T-helper 17 cell (primary cell): Measurements from ENCODE around the gene MYBPC3. TPM values are rescaled to one million over a fixed set of nuclear protein-coding genes. Genes with fewer than 3 reads are reported as not detected.

ENCODE experiments used
- ATAC-seq: fragments of 150-1000 bp; cut with Tn5 transposase; 2 replicates; pipeline ENCODE4 v1.10.0; 2021; ENCODE audit warnings: mild to moderate bottlenecking, moderate library complexity
- DNase-seq, 3 donors: peaks; one replicate each; pipeline versions ENCODE4 v3.0.0 to v3.0.0-alpha.2; 2020 to 2021
- H3K9me3 ChIP-seq: one replicate; pipeline ENCODE4 v1.7.0; 2013; ENCODE audit warnings: low read length, mild to moderate bottlenecking; ENCODE audit not compliant: control insufficient read depth, poor library complexity, severe bottlenecking
- H3K27ac Mint-ChIP-seq: one replicate; pipeline ENCODE4 v1.8.0; 2022; ENCODE audit warnings: mild to moderate bottlenecking, moderate library complexity, mixed read lengths
- H3K27me3 Mint-ChIP-seq: one replicate; pipeline ENCODE4 v1.8.0; 2022; ENCODE audit warnings: mixed read lengths
- H3K36me3 Mint-ChIP-seq: one replicate; pipeline ENCODE4 v1.8.0; 2022; ENCODE audit warnings: low read depth, mixed read lengths
- H3K4me1 Mint-ChIP-seq: one replicate; pipeline ENCODE4 v1.8.0; 2022; ENCODE audit warnings: mild to moderate bottlenecking, mixed read lengths
- H3K4me3 Mint-ChIP-seq: one replicate; pipeline ENCODE4 v1.8.0; 2022; ENCODE audit warnings: mild to moderate bottlenecking, moderate library complexity, mixed read lengths
- total RNA-seq, 4 donors: library from RNA in 2 of 4; stranded (reverse) in 2 of 4; gene quantifications; one replicate each; pipeline ENCODE4 v1.2.3 and lab custom pipeline; 2022 to 2026

The MYBPC3 gene
- total RNA-seq, 2 donors from 2014 or later = 0.10 TPM; not detected in 1

DNA sequence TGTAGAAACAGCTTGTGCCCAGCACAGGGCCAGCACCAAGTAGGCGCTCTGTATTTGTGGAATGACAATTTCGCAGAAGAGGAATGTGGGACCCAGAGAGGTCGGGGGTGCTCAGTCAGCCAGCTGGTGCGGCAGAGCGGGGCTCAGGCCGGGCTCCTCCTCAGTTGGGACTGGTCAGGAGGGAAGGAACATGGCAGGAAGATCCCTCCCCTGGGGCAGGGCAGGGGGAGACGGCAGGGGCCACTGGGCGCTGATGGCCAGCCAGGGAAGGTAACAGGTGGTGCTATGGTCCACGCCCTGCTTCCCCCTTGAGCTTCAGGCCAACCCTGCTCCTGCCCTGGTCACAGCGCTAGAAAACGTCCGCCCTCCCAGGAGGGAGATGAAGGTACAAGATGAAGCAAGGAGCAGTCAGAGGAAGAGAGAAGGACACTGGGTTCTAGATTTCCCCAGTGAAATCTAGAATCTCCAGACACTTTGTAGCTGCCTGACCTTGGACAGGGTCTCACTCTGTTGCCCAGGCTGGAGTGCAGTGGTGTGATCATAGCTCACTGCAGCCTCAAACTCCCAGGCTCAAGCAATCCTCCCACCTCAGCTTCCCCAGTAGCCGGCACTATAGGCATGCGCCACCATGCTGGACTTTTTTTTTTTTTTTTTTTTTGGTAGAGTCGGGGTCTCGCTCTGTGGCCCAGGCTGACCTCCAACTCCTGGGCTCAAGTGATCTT lies 39.4 kb upstream of the MYBPC3 start:
- ATAC-seq = no peak
- DNase-seq = no peak
- Mint-ChIP-seq H3K4me3 (no peak overlapping the region), H3K36me3 (no peaks in the 10 kb centered on the region), H3K4me1 (peaks cover 22% of the 10 kb centered on the region), H3K27ac (peak overlapping the region; percentile 27), H3K27me3 (no peaks in the 10 kb centered on the region)
- no peaks in the 10 kb centered on the region for H3K9me3 ChIP-seq

DNA sequence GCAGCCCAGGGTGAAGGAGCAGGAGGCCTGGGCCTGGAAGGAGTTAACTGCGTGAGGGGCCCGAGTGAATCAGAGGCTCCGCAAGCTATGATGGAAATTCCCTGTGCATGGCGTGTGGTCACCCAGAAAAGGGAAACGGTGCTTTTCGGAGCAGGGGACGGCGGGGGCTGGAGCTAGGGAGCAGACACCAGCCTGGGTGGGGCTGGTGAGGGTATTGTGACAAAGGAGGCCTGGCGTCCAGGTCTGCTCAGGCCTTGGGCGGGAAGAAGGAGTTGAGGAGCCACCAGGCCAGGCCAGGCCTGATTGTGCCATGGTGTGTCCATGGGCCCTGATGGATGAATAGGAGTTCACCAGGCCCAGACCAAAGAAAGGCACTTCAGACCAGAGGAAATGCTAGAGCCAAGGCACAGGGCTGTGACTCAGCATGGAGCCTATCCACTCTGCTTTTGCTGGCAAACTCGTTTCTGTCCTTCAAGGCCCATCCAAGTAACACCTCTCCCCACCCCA lies 38.6 kb upstream of the MYBPC3 start:
- no peaks in the 10 kb centered on the region for H3K27me3 Mint-ChIP-seq
- no peak for DNase-seq
- H3K4me3 Mint-ChIP-seq = no peak overlapping the region
- H3K27ac Mint-ChIP-seq = peak overlapping the region; percentile 27
- no peaks in the 10 kb centered on the region for H3K36me3 Mint-ChIP-seq
- peaks cover 22% of the 10 kb centered on the region for H3K4me1 Mint-ChIP-seq
- no peaks in the 10 kb centered on the region for H3K9me3 ChIP-seq
- ATAC-seq = peak; percentile 22

DNA sequence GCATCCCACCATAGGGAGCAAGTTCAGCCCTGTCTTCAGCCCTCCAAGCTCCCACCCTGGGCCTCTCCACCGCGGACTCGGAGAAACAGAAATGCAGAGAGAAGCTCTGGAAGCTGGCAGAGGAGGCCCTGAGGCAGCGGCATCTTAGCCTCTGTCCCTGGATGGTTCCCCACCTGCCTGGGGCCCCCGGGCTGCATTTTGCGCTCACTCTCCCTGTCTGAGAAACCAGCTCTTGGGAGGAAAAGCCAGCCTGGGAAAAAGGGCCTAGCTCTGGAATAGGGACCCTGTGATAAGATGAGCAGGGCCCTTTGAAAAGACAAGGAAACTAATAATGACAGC lies 37.9 kb upstream of the MYBPC3 start:
- H3K9me3 ChIP-seq = no peaks in the 10 kb centered on the region
- H3K4me1 Mint-ChIP-seq = peaks cover 18% of the 10 kb centered on the region
- H3K27me3 Mint-ChIP-seq = no peaks in the 10 kb centered on the region
- H3K27ac Mint-ChIP-seq = no peak overlapping the region
- no peak overlapping the region for H3K4me3 Mint-ChIP-seq
- H3K36me3 Mint-ChIP-seq = no peaks in the 10 kb centered on the region
- DNase-seq (no peak), ATAC-seq (no peak)

DNA sequence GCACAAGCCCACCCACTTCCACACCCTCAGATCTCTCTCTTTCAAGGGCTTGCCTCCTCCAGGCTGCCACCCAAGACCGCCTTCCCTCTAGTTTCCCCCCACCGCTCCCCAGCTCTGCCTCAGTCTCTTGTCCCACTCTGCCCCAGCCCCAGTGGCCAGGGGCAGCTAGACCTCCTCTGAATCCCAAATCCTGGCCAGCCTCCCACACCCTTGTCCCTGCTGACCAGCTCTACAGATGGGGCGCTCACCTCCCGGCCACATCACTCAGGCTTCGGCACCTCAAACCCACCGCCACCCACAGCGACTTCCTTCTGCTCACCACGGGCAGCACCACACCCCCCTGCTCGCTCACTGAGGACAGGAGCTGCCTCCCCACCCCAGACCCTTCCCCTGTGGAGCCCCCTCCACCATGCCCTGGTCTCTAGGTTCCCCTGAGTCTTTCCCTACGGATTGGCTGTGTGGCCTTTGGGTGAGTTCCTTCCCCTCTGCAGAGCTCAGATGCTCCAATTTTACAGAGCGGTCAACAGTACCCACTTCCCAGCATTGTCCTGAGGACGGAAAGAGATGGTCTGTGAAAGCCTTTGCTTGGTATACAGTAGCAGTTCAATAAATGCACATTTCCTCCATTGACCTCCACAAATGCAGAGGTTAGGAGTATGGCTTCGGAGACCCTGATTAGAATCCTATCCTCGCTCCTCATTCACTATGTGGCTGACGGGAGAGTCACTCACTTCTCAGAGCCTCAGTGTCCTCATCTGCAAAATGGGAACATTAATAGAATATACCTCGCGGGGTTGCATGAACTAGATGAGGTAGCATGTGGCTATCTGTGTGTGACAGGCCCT lies 37.3 kb upstream of the MYBPC3 start:
- H3K27me3 Mint-ChIP-seq = no peaks in the 10 kb centered on the region
- H3K4me1 Mint-ChIP-seq = peaks cover 16% of the 10 kb centered on the region
- no peaks in the 10 kb centered on the region for H3K36me3 Mint-ChIP-seq
- ATAC-seq (no peak), DNase-seq (no peak)
- H3K4me3 Mint-ChIP-seq = peak overlapping the region; percentile 39
- no peaks in the 10 kb centered on the region for H3K9me3 ChIP-seq
- H3K27ac Mint-ChIP-seq = no peak overlapping the region

DNA sequence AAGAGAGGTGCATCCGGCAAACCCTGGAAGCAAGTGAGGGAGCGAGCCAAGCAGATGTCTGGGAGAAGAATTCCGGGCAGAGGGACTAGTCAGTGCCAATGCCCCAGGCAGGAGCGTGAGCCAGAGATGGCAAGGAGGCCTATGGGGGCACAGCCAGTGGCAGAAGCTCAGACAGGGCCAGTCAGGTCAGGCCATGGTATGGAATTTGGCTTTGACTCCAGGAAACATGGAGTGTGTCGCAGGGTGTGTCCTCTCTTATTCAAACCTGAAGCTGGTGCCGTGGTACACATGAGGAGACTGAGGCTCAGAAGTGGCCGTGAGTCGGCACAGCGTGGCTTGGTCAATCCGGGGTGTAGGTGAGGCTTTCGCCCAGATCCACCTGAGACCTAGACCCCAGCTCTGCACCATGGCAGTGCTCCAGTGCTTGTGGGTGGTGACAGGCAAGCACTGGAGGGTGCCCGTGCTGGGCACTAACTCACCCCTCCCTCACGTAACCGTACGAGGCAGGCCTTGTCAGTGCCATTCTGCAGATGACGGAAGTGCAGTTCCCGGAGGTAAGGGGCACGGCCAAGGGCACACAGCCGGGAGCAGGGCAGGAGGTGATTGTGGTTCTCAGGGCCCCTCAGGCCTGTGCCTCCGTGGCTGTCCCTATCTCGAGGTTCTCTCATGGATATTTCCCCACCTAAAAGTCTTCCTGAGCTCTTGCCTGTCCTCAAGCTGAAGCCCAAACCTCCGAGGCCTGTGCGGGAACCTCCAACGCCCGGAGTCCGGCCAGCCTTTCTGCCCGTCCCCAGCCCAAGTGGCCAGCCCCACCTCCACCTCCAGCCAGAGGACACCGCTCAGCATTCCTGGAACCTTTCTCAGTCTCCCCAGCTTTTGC lies 36.4 kb upstream of the MYBPC3 start:
- Mint-ChIP-seq H3K4me1 (peaks cover 13% of the 10 kb centered on the region), H3K27ac (no peak overlapping the region), H3K27me3 (no peaks in the 10 kb centered on the region), H3K36me3 (no peaks in the 10 kb centered on the region), H3K4me3 (peak overlapping the region; percentile 39)
- ATAC-seq (no peak), DNase-seq (no peak)
- no peaks in the 10 kb centered on the region for H3K9me3 ChIP-seq

DNA sequence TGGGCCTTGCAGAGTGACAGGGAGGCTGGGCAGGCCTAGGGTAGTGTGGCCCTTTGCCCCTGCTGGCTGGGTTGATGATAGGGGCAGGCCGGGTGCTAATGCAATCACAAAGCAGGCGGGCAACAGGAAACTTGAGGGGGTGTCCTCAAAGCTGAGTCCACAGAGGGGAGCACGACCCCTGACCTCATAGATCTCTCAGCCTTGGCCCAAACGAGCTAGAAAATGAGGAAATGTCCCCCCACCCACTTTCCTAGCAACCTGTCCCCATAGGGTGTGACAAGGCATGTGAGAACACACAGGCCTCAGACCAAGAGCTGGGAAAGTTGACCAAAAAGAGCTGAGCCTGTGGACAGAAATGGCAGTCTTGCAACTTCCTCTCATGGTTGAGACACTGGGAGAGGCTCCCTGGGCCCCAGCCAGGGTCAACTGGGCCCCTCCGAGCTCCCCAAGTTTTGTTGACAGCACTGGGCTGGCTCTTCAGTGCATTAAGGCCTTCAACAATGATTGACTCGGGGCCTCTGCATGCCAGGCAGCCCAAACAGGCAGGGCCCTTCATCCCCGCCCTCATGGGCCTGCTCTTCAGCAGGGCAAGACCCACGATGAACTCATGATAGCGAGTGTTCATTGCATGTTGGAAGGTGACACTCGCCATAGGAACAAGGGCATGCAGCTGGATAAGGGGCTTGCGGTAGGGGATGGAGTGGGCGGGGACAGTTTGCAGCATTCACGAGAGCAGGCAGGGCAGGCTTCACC lies 35.6 kb upstream of the MYBPC3 start:
- no peak overlapping the region for H3K27ac Mint-ChIP-seq
- H3K36me3 Mint-ChIP-seq = no peaks in the 10 kb centered on the region
- ATAC-seq = no peak
- no peaks in the 10 kb centered on the region for H3K9me3 ChIP-seq
- DNase-seq = no peak
- H3K27me3 Mint-ChIP-seq = no peaks in the 10 kb centered on the region
- no peak overlapping the region for H3K4me3 Mint-ChIP-seq
- H3K4me1 Mint-ChIP-seq = peaks cover 11% of the 10 kb centered on the region

DNA sequence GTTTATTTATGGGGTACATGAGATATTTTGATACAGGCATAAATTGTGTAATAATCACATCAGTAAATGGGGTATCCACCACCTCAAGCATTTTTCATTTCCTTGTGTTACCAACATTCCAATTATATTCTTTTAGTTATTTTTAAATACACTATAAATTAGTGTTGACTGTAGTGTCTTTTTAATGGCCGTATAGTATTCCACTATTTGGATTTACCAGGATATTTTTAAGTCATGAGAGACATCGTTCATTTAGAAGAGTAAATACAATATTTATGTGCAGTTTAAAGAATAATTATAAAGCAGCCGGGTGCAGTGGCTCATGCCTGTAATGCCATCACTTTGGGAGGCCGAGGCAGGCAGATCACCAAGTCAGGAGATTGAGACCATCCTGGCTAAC lies 32.0 kb upstream of the MYBPC3 start:
- no peak for ATAC-seq
- Mint-ChIP-seq H3K27ac (no peak overlapping the region), H3K4me1 (peaks cover 6% of the 10 kb centered on the region), H3K4me3 (no peak overlapping the region), H3K27me3 (no peaks in the 10 kb centered on the region), H3K36me3 (no peaks in the 10 kb centered on the region)
- DNase-seq = no peak
- H3K9me3 ChIP-seq = no peaks in the 10 kb centered on the region

DNA sequence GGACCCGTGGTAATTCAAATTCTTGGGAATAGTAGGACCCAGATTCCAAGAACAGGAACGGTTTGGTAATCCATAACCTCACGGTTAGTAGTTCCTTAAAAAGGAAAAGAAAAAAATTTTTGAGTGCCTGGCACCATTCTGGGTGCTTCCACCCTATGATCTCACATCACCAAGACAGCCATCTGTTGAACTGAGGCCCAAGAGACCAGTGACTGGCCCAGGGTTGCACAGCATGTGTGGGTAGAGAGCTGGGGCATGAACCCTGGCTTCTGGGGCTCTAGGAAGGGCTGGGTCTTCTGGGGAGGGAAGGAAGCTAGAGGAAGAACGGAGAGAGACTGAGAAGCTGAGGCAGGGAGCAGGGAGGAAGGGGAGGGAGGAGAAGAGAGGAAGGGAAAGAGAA lies 30.6 kb upstream of the MYBPC3 start:
- H3K9me3 ChIP-seq = no peaks in the 10 kb centered on the region
- Mint-ChIP-seq H3K27me3 (no peaks in the 10 kb centered on the region), H3K4me3 (no peak overlapping the region), H3K4me1 (peaks cover 2% of the 10 kb centered on the region), H3K36me3 (no peaks in the 10 kb centered on the region), H3K27ac (no peak overlapping the region)
- ATAC-seq = no peak
- no peak for DNase-seq

DNA sequence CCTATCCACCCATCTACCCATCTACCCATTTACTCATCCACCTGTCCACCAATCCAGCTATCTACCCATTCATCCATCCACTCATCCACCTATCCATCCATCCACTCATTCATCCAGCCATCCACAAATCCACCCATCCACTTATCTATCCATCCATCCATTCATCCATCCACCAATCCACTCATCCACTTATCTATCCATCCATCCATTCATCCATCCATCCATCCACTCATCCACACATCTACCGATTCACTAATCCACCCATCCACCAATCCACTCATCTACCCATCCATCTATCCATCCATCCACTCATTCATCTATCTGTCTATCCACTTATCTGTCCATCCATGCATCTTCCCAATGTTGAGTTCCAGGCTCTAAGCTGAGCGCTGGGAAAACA lies 27.6 kb upstream of the MYBPC3 start:
- ATAC-seq (no peak), DNase-seq (no peak)
- Mint-ChIP-seq H3K4me3 (no peak overlapping the region), H3K36me3 (no peaks in the 10 kb centered on the region), H3K4me1 (peaks cover 4% of the 10 kb centered on the region), H3K27me3 (no peaks in the 10 kb centered on the region), H3K27ac (no peak overlapping the region)
- no peaks in the 10 kb centered on the region for H3K9me3 ChIP-seq

DNA sequence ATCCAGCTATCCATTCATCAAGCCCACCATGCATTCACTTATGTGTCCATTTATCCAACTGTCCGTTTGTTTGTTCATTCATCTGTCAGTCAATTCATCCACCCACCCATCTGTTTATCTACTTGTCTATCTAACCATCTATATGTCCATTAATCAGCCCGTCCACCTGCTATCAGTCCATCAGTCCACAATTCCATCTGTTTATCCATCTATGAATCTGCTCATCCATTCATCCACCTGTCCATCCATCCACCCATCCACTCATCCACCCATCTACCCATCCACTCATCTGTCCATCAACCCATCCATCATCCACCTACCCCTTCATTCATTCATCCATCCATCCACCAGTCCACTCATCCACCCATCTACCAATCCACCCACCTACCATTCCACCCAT lies 26.8 kb upstream of the MYBPC3 start:
- Mint-ChIP-seq H3K27ac (no peak overlapping the region), H3K27me3 (no peaks in the 10 kb centered on the region), H3K4me3 (no peak overlapping the region)

DNA sequence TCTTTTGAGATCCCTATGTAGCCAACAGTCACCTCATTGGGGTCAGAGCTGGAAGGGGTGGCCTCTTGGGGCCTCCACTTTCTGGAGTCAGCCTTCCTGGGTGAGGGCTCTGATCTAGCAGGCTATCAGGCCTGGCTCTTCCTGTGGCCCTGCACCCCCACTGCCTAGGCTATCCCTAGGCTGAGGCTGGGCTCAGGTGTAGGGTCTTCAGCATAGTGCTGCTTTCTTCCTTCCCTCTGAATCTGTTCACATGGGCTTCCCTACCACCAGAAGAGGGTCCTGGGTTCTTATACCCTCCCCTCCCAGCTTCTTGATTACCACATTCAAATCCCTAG lies 26.3 kb upstream of the MYBPC3 start:
- H3K4me3 Mint-ChIP-seq = no peak overlapping the region
- no peaks in the 10 kb centered on the region for H3K9me3 ChIP-seq
- ATAC-seq (no peak), DNase-seq (no peak)
- peaks cover 4% of the 10 kb centered on the region for H3K4me1 Mint-ChIP-seq
- no peak overlapping the region for H3K27ac Mint-ChIP-seq
- H3K27me3 Mint-ChIP-seq = no peaks in the 10 kb centered on the region
- no peaks in the 10 kb centered on the region for H3K36me3 Mint-ChIP-seq

More for the DNA sequence above, 26.8 kb upstream of the MYBPC3 start:
- H3K4me1 Mint-ChIP-seq = peaks cover 4% of the 10 kb centered on the region
- DNase-seq (no peak), ATAC-seq (no peak)
- H3K36me3 Mint-ChIP-seq = no peaks in the 10 kb centered on the region
- H3K9me3 ChIP-seq = no peaks in the 10 kb centered on the region

DNA sequence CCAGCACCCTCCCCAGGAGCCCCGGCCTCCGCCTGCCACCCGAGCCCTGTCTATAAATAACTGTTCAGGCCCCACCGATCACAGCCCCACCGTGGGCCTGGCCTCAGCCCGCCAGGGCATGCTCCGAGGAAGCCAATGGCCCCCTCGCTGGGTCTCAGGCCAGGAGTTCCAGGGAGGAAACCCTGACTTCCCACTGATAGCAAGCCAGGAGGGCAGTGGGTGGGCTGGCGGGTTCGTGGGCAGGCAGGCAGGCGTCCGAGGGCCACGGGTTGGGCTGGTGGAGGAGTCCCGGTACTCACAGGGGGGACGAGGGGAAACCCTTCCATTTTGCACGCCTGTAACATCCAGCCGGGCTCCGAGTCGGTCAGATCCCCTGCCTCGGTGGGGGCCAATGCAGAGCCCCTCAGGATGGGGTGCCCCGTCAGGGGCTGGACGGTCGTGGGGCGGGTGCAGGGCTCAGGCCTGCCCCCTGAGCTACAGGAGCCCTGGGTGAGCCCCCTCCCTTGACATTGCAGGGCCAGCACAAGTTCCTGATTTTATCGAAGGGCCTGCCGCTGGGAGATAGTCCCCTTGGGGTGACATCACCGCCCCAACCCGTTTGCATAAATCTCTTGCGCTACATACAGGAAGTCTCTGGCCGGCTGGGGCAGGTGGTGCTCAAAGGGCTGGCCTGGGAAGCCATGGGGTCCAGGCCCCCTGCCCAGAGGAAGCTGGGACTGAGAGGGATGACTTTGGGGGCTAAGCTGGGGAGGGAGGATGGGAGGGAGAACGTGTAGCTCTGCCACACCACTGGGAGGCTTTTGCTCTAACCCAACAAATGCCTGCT lies 25.7 kb upstream of the MYBPC3 start, which contains the start of gene SPI1:
Gene SPI1, minus strand, starts transcription at position 538 of the 826 bp plus-strand sequence. Its CDS starts 194 bp downstream, at position 344.
- H3K27ac Mint-ChIP-seq = no peak within 1 kb of the TSS
- peak within 1 kb of the TSS; percentile 31 for H3K4me3 Mint-ChIP-seq
- H3K4me1 Mint-ChIP-seq = peaks cover 4% of the 10 kb centered on the region
- H3K36me3 Mint-ChIP-seq = no peaks in the 10 kb centered on the region
- no peaks in the 10 kb centered on the region for H3K9me3 ChIP-seq
- ATAC-seq (peak; percentile 70), DNase-seq (no peak)
- no peaks in the 10 kb centered on the region for H3K27me3 Mint-ChIP-seq
